ENCODE measurements around the gene JPH4.

JPH4 gene

DNA sequence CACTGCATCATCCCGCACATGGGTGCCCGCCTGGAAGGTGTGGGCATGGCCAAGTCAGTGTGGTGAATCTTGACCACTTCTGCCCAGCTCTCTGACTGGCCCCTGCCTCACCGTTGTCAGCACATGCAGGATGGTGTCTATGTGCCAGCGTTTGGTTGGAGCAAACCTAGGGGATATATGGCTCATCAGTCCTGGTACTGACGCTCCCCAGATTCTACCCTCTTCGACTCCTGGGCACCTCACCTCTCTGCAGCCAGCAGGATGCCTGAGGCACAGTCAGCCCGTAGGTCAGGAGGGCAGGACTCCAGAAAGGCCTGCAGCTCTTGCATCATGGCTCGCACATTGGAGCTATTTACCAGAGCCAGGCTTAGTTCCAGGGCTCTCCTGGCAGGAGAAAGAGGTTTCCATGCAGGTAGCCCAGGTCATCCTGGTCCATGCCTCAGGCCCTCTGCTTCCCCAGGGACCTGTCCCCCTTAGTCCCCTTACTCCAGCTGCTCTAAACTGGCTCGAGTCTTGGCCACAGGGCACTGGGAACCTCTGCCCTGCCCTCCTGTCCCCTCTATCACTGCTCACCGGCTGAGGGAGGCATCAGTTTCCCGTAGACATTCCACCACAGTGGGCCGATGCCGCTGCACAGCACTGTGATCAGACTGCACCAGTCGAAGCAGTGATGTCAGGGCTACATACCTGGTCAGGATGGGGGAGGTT, 15.0 kb downstream of the JPH4 start:
- DNase-seq (ENCODE audit: low read depth): no peak

DNA sequence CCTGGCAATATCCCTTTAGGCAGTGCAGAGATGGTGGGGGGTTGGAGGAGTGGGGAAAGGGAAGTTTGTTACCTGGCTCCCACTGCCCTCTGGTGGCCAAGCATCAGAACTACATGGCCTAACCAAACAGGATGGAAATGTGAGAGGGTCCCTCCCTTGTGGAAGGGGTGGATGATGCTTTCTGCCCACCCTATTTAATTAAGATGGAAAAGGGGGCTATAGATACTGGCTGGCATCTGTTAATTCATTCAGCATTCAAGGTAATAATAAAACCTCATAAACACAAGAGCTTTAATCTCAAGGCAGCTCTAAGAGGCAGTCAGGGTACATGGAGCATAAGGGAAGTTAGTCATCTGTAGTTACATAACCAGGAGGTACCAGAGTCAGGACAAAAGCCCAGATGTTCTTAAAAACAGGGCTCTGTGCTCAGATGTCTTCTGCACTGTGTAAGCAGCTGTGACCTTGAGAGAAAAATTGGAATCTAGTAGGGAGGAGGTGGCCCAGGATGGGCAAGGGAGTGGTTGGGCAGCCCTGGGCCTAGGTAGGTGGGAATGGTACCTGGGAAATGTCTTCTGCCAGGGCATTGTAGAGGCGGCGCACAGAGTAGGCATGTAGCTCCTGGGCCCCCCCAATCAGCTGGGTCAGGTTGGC, 15.6 kb downstream of the JPH4 start:
- DNase-seq (ENCODE audit: low read depth): peak; percentile 40

DNA sequence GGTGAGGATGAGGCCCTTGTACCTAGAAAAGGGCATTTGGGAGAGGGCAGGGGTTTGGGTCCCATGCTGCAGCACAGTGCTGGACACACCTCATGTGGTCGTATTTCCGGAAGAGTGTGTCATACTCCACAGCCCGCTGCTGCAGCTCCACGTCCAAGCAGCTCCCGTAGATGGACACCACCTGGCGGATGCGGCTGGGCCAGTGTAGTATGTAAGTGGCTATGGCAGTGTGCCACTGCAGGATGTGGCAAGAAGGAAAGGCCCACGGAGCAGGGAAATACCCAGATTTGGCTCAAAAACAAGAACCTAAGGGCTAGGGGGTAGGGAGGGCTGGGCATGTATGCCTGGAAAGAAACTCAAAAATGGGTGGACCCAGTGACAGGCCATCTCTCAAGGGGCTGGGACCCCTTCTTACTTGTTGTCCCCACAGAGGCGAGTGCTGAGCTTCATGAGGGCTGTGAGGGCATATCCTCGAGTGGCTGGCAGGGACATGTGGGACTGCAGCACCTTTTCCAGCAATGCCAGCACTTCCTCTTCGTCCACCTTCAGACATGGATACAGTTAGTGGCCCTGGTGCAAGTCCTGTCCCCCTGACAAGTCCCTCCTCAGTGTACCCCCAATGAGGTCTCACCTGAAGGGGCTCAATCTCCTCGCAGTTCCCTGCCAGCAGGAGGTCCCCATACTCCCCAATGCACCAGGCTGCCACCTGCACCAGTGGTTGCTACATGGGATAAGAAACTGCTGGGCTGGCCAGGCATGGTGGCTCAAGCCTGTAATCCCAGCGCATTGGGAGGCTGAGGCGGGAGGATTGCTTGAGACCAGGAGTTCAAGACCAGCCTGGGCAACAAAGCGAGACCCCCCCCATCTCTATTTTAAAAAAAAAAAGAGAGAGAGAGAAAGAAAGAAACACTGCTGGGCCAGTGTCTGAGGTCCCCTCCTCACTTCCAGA, 16.4 kb downstream of the JPH4 start:
- no peak for DNase-seq (ENCODE audit: low read depth)

DNA sequence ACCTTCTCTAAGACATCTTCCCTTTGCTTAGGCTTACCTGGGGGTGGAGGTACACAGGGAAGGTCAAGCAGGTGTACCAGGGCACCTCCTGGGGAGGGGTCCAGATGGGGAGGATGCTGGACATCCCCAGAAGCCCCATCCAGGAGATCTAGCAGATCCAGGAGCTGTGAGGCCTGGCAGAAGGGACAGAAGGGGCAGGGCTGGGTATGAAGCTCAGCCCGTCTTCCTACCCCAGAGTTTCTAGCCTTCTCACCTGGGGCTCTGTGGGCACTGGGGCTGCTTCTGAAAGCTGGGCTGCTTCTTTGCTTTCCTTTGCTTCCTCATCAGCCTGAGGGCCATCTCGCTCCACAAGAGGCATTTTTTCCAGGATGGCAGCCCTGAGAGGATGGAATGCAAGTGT, 17.3 kb downstream of the JPH4 start:
- no peak for DNase-seq (ENCODE audit: low read depth)

DNA sequence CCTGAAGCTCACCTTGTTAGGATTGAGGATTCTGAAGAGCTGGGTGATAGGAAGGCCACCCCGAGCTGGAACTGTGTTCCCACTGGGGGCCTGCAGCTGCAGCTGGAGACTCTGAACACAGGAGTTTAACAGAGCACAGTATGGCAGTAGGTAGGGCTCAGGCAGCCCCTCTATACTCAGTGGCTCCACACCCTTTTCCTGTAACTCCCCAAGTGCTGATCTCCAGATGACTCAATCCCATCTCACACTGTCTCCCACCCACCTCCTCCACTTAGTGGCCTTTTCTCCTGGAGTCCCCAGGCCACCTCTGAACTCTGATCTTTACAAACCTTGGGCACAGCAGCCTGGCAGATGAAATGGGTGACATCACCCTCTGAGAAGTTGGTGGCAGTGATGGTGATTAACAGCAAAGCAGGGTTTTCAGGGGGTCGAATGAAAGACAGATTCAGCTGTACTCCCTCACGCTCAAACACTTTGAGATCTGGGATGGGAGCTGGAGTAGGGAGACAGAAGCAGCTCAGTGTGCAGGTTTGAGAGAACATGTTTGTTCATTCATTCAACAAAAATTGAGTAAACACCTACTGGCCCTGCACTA, 18.6 kb downstream of the JPH4 start:
- no peak for DNase-seq (ENCODE audit: low read depth)

DNA sequence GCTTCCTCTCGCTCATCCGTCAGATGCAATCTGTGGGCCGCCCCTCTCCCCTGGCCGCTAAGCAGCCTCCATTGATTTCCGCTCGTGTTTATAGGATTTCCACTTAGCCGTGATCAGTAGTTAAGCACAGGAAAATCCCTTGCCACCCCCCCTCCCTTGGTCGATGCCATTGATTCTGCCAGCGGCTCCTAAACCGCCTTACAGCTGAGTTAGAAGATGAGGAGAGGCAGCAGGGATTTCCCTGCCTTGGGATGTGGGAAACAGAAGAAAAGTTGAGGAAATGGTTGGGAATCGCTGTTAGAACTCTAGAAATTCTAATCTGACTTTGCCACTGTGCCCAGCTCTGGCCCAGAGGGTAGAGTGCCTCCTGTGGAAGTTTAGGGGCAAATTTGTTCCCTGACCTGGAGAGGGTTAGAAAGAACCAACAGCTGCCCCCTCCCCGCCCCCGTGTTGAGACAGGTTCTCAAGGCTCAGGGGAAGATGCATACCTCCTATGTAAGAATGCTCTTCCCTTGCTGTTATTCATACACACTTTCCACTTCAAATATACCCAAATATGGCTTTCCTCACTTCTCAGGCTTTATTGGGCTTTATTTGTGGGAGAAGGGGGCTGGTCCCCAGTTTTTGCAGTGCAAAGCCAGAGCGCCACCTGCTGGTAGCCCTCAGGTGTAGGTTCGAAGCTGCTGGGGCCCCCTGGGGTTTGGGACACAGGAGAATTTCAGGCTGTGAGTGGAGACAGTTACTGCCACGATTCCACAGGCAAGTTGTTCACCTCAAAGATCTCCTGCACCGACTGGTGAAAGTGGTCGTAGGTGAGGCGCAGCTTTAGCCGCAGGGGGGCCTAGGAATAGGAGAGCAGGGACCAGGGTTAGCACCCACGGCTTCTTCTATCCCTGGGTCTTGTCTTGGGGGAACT, 19.3 kb downstream of the JPH4 start:
- peak; percentile 47 for DNase-seq (ENCODE audit: low read depth)

DNA sequence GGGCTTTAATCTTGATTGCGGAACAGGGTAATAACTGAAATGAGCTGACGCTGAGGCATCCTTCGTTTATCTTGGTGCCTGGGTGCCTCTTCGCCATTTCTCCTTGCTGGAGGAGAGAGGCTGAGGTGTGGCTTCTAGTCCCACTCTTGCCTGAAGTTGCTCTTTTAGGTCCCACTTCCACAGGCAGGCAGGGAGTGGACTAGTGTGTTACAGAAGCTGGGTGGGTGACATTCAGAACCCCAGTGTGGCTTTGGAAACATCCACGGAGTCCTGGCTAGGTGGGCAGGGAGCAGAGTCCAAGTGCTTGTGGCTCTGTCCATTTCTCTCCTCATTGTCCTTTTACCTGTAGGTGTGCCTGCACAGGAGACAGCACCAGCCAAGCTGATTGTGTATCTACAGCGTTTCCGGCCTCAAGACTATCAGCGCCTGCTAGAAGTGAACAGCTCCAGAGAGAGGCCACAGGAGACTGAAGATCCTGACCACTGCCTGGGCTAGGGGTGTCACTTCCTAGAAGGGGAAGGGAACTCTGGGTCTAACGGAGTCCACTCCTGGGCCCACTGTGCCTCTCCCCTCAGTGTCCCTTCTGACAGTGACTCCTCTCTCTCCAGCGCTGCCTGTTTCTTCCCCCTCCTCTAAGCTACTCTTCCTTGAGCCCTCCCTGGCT, 20.1 kb downstream of the JPH4 start:
- no peak for DNase-seq (ENCODE audit: low read depth)

DNA sequence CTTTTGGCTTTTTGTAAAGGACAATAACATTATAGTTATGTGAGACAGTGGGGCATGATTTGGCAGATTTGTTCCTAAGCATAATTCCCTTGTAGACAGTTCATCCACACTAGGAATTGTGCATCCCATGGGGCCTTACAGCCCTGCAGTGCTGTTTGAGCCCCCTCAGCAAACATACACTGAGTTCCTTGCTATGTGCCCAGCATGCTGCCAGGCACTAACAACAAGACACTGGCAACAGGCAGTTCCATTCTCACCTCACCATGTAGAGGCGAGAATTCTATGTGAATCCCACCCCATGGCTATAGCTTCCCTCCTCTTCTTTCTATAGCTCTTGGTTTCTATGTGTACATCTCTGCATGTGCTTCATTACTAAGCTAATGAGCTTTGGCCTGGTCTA, 20.6 kb downstream of the JPH4 start:
- no peak for DNase-seq (ENCODE audit: low read depth)

DNA sequence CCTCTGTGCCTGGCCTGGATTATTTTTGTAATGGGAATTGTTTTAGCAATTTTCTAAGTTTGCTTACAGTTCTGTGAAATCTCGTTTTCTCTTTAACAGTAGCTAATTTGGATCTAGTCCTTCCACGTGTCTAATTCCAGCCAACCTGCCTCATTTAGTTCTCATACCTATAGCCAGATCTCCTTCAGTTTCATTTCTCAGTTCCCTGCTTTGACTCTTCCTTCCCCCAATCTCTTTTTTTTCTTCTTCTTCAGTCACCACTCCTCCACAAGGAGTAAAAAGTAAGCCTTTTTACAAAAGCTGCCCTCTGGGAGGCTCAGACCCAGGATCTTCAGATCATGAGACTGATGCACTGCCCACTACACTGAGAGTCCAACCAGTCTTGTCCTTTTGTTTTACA, 21.1 kb downstream of the JPH4 start:
- DNase-seq (ENCODE audit: low read depth): no peak

DNA sequence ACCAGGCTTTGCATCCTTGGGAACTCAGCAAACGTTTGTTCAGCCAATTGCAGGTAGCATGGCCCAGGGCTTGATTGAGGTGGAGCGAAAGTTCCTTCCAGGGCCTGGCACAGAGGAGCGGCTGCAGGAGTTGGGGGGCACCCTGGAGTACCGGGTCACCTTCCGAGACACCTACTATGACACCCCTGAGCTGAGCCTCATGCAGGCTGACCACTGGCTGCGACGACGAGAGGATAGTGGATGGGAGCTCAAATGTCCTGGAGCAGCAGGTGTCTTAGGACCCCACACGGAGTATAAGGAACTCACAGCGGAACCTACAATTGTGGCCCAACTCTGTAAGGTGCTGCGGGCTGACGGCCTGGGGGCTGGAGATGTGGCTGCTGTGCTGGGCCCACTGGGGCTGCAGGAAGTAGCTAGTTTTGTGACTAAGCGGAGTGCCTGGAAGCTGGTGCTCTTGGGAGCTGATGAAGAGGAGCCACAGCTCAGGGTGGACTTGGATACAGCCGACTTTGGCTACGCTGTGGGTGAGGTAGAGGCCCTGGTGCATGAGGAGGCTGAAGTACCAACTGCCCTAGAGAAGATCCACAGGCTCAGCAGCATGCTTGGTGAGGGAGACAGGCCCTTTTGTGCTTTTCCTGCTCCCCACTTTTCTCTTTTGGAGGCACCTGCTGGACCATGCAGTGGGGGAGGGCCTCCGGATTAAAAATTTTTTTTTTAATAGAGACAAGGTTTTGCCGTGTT, 21.7 kb downstream of the JPH4 start:
- no peak for DNase-seq (ENCODE audit: low read depth)

DNA sequence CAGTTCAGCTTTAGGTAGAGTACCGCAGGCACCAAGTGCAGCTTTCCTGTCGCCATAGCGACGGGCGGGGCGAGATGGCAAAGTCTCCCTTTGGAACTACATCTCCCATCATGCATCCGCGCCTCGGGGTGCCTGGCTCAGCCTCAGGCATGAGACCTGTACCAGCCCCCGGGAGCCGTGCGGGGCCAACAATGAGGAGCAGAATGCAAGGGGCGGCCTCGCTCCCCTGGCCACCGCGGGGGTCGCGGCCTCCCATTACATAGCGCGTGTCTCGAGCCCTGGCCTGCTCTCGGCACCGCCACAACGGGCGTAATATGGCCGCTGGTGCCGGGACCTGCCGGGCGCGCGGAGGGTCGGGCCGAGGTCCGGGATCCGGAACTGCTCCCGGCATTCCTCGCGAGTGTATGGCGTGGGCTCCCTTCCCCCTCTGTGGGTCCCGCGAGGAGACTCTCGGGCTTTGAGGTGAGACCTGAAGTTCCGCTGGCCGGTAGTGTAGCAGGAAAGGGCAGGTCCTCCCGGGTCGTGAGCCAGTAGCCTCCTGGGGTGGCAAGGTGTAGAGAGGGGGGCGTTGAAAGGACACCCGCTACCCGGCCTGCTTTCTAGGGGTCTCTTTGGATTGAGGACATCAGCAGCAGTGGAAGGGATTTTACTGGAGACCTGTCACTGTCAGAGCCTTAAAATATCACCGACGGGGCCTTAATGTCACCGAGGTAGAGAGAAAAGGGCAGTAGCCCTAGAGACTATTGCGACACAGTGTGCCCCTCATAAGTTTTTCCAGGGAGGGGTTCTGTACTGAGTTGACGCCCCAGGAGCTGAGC, 22.5 kb downstream of the JPH4 start, which contains the start of gene THTPA:
Gene THTPA, plus strand, starts transcription at position 390 of the 818 bp plus-strand sequence. CDS start 487 bp downstream, outside the sequence.
- peak; percentile 92 for DNase-seq (ENCODE audit: low read depth)

DNA sequence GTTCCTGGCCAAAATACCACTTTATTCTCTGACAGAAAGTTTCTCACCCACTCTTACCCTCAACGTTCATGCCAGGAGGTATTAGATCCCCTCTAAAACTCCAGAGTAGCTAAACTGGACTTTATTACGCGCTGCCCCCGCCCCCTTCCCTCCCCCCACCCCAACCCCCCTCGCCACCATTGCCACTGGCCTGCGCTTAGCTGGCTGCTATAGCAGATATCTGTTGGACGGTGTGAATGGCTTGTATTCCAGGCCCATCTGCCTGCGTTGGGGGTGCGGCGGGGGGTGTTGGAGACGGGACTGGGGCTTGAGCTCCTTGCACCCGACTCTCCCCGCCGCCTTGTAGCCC, 23.1 kb downstream of the JPH4 start:
- DNase-seq (ENCODE audit: low read depth): no peak

DNA sequence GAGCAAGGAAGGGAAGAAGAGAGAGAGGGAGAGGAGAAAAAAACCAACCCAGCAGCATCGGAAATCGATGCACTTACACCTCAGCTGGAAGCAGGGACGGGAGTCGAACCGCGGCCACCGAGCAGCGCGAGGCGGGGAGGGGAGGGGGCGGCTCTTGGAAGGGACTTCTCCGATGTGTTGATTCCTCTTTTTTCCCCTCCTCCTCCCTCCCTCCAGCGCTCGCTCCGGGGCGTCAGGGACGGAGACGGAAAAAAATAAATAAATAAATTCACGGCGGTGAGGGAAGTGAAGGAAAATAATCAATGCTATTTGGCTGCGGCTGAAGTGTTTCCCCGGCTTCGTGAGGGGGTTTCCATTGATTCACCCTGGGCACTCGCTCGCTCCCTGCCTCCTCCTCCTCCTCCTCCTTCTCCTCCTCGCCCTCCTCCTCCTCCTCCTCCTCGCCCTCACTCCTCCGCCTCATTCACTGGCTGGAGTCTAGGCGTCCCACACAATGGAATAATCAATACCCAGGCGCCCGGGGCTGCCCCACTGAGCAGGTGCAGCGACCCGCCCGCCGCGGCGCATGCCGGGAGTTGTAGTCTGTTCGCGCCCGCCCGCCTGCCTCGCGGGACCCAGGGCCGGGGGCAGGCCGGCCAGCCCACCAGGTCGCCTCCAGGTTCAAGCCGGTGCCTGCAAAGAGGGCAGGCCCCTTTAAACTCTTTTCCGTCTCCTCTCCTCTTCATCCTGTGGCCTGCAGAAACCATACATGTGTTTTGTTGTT, 27.1 kb downstream of the JPH4 start, which contains the start of gene ZFHX2:
Gene ZFHX2, minus strand, starts transcription at position 500 of the 763 bp plus-strand sequence. CDS start 16,440 bp downstream, outside the sequence.
- DNase-seq (ENCODE audit: low read depth): peak; percentile 46

DNA sequence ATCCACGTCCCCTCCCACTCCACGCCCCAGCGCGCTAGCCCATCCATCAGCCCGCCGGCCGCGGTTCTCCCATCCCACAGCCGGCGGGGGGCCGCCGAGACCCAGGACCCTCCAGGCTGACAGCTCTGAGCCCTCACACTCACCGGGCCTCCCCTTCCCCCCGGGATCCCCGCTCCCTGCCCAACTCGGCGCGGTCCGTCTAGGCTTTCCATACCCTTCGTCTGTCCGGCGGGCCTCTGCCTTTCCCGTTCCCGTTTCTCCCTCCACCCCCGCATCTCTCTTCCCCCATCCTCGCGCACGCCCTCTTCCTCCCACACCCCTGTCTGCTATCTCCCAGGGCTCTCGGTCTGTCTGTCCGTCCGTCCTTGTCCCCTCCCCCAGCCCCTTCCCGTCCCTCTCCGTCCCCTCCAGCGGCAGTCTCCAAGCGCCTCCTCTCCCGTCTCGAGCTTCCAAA, 27.8 kb downstream of the JPH4 start:
- DNase-seq (ENCODE audit: low read depth): no peak

DNA sequence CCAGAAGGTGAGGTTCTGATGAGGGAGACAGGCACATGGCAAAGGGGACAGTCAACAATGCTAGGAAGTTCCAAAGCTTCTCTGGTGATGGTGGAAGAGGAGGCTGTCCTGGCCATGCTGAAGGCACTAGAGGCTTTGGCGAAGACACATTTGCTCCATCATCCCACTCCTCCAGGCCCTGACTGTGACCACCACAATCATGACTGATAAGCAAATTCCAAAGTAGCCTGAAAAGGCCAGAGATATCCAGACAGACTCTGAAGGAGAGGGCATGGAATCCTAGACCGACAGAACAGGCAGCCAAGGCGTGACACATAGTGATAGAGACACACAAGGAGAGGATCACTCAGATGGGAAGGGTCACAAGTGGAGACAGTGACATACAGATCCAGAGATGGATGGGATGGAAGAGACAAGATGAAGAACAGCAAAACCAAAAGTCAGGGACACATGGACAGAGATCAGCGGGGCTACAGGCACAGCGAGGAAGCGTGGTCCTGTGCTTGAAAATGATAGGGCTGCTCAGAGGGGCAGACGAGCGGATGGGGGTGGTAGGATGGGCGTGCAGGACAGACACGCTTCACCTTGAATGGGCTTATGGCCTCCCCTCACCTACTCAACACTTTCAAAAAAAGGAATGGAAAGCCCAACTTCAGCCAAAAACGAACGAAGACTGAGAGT, 28.3 kb downstream of the JPH4 start:
- DNase-seq (ENCODE audit: low read depth): no peak

DNA sequence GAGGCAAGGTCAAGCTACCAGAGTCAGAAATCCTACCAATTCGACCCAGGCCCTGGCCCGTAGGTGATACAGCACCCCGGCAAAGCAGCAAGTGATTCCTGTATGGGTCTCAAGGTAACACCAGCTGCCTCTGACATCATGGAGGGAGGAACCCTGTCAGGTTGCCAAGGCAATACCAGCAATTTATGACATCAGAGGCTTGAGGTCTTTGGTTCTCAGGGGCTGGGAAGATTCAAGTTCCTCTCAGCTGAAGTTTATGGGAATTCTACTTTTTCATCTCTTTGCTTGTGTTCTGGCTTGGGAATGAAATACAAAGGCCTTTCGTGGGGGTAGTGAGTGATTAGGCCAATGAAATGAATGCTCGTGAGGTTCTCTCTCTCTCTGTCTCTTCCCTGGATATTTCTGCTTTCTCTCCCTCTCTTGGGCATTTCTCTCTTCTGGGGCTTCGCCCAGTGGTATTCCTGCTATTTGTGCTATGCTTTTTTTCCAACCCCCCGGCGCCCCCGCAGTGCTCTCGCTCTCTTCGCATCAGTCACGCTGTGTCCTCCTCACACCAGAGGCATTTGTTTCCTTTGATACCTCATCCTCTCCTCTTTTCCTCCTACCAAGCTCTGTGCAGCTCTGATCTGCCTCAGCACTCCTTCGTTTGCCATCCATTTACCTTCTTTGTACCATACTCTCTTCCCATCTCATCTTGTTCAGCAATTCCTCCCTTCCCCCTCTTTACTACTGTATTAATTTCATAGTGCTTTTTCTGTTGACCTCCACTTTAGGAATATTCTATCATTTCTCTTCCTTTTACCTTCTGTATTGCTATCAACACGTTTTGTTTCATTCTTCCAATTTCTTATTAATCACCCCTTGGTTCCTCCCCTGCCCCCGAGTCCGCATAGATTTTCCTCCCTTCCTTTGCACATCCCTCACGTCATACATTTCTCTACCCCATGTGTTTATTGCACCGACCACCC, 30.0 kb downstream of the JPH4 start:
- no peak for DNase-seq (ENCODE audit: low read depth)

Data from T follicular helper cell (primary cell).